Aortic smooth muscle cell (primary cell): Measurements from ENCODE around the gene LACRT. TPM values are rescaled to one million over a fixed set of nuclear protein-coding genes. Genes with fewer than 3 reads are reported as not detected.

ENCODE experiments used
- total RNA-seq: library from RNA; depleted of rRNA; stranded (reverse); fragments of >200 nt; gene quantifications from 2 replicates; pipeline ENCODE4 v1.2.3, GENCODE V29; 2014

The LACRT gene, protein sequence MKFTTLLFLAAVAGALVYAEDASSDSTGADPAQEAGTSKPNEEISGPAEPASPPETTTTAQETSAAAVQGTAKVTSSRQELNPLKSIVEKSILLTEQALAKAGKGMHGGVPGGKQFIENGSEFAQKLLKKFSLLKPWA
- not detected in 2 replicates for total RNA-seq

DNA sequence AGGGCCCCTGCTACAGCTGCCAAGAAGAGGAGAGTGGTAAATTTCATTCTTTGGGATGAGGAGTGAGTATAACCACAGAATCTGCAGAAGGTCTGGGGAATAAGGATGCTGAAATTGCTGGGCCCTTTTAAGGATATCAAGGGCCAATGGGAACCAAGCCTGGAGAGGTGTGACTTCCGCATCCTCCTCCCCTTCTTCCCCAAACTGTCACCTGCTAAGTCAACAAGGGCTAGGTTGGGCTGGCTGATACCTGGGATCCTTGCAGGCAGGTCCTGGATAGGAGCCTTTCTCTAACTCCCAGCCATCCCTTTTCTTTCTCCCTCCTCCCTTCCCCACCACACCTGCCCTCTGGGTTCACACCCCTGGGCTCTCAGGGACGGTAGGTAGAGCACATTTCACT lies at the start of gene LACRT:
Gene LACRT, minus strand, starts transcription at position 101 of the 400 bp plus-strand sequence. Its CDS starts 54 bp downstream, at position 47.

GRCh38 chr12:54648265-54648664 lies 13.6 kb upstream of the LACRT start, which contains the start of gene DCD:
TSS of gene DCD (minus strand) at chr12:54648365. CDS start at chr12:54648303, 62 bp downstream.

GRCh38 chr12:54588110-54588889 lies 46.4 kb downstream of the LACRT start, which contains the start of gene PPP1R1A:
TSS of gene PPP1R1A (minus strand) at chr12:54588659. CDS start at chr12:54588488, 171 bp downstream.

Other genes starting within 250 kb of the LACRT start
- gene ITGA5, start 215.6 kb downstream of the LACRT start, total RNA-seq = 213 and 260 TPM in 2 replicates
- not detected in 2 replicates for gene GTSF1, start 161.3 kb downstream of the LACRT start, total RNA-seq
- gene NCKAP1L, start 137.1 kb downstream of the LACRT start, total RNA-seq = 0.13 TPM in 1 of 2 replicates, not detected in the other
- gene PDE1B, start 85.3 kb downstream of the LACRT start, total RNA-seq = 0.26 and 0.68 TPM in 2 replicates
- not detected in 2 replicates for gene PPP1R1A, start 46.2 kb downstream of the LACRT start, total RNA-seq
- gene DCD, start 13.5 kb upstream of the LACRT start, total RNA-seq = not detected in 2 replicates
- gene MUCL1, start 219.6 kb upstream of the LACRT start, total RNA-seq = not detected in 2 replicates